HG02642 (cell line): ENCODE data around the gene PCSK9.

Experiments used
- ATAC-seq: cut with Tn5 transposase; IDR thresholded peaks from one replicate; pipeline ENCODE4 v1.9.1; 2021; ENCODE audit warnings: mild to moderate bottlenecking; ENCODE audit not compliant: unreplicated experiment, poor library complexity

PCSK9 gene

GRCh38 chr1:55055951-55056631 lies 16.7 kb downstream of the PCSK9 start:
- ATAC-seq, result no peak

GRCh38 chr1:55056632-55056992 lies 17.3 kb downstream of the PCSK9 start:
- no peak for ATAC-seq

- no peak for ATAC-seq
These were observed 18.1 kb downstream of the PCSK9 start for GRCh38 chr1:55057270-55057955.

GRCh38 chr1:55057956-55058298 lies 18.6 kb downstream of the PCSK9 start:
- no peak for ATAC-seq

- no peak for ATAC-seq
These were observed 20.2 kb downstream of the PCSK9 start for GRCh38 chr1:55059302-55060132.

- no peak for ATAC-seq
These were observed 21.0 kb downstream of the PCSK9 start for GRCh38 chr1:55060133-55060999.

- ATAC-seq, result no peak
These were observed 21.8 kb downstream of the PCSK9 start for GRCh38 chr1:55061000-55061705.

GRCh38 chr1:55061706-55062321 lies 22.5 kb downstream of the PCSK9 start:
- ATAC-seq, result no peak

GRCh38 chr1:55062801-55063576 lies 23.6 kb downstream of the PCSK9 start:
- no peak for ATAC-seq

GRCh38 chr1:55063577-55063942 lies 24.2 kb downstream of the PCSK9 start:
- no peak for ATAC-seq

GRCh38 chr1:55064071-55064581 lies 24.8 kb downstream of the PCSK9 start:
- no peak for ATAC-seq

- no peak for ATAC-seq
These were observed 25.5 kb downstream of the PCSK9 start for GRCh38 chr1:55064861-55065263.

GRCh38 chr1:55065648-55066047 lies 26.3 kb downstream of the PCSK9 start:
- no peak for ATAC-seq

- ATAC-seq, result no peak
These were observed 27.9 kb downstream of the PCSK9 start for GRCh38 chr1:55067022-55067778.

GRCh38 chr1:55067914-55068313 lies 28.6 kb downstream of the PCSK9 start:
- ATAC-seq, result no peak

- no peak for ATAC-seq
These were observed 29.3 kb downstream of the PCSK9 start for GRCh38 chr1:55068638-55069037.

- ATAC-seq, result no peak
These were observed 29.9 kb downstream of the PCSK9 start for GRCh38 chr1:55069280-55069679.
